Mucosa of gallbladder (tissue), 1 donor: ENCODE measurements around the gene POLR2E. TPM values are rescaled to one million over a fixed set of nuclear protein-coding genes. Genes with fewer than 3 reads are reported as not detected.
"Not testable (repeated sequence)": the region's sequence is repeated elsewhere in the genome, so short reads cannot be mapped to it uniquely, and the experiment has no call there.

Experiments
- DNase-seq: peaks from one replicate; pipeline ENCODE4 v3.0.0-alpha.2; 2020; ENCODE audit warnings: low spot score
- total RNA-seq: library from RNA; stranded (reverse); gene quantifications from one replicate; pipeline ENCODE4 v1.2.1, GENCODE V29; 2021
- donor health status: DM: no; HTN: no; CAD: no.

Gene POLR2E
- total RNA-seq, 1 donor from 2014 or later, result 137 TPM

DNA sequence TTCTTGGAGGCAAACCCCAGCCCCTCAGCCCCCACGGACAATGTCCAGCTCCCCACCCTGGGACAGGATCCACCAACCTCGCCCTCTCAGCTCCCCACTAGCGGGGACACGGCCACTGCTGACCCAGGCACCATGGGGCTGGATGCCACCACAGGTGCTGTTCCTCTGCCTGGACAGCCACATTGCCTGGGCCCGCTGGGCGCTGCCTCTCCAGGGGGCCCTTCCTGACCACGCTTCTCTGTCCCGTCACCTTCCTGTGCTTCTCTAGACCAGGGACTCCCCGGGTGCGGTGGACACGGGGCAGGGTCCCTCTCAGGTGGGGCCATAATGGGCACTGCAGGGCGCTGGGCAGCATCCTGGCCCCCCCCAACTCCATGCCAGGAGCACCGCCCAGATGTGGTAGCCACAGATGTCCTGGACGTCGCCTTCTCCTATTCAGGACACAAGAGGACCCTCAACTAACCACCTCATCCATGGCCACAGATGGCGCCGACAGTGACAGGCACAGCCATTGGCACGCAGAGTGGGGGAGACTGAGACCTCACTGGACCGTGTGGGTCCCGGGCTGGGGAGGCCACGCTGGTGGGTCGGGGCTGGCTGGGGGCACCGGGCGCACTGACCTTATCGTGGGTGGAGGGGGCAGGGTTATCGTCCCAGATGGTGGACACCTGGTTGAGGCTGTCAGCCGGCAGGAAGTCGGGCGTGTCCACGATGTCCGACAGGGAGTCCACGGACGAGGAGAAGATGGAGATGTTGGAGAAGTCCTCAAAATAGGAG lies 32.0 kb upstream of the POLR2E start:
- DNase-seq, result no peak

DNA sequence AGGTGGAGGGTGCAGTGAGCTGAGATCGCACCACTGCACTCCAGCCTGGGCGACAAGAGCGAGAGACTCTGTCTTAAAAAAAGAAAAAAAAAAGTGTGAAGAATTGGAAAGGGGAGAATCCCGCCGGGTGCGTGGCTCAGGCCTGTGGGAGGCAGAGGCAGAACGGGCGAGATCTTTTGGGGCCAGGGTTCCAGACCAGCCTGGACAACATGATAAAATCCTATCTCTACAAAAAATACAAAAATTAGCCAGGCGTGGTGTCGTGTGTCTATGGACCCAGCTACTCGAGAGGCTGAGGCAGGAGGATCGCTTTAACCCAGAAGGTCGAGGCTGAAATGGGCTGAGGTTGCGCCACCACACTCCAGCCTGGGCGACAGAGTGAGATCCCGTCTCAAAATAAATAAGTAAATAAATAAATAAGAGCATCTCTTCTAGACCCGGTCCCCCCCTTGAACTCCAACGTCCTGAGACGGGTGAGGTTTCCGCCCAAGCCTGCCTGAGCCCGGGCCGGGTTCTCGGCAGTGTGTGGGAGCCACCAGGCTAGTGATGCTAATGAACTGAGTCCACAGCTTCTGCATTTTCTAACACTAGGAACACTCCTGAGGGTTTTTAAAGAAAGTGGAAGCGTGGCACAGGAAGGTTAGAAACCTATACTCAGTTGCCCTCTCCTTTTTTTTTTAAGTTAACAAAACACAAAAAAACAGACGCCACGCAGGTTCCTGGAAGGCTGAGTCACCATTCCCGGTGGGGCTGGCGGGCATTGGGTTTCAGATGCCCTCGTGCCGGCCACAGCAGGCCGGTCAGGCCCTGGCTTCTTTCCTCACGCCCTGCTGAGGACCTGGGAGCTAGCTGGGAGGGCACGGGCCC lies 30.7 kb upstream of the POLR2E start:
- DNase-seq, result no peak

DNA sequence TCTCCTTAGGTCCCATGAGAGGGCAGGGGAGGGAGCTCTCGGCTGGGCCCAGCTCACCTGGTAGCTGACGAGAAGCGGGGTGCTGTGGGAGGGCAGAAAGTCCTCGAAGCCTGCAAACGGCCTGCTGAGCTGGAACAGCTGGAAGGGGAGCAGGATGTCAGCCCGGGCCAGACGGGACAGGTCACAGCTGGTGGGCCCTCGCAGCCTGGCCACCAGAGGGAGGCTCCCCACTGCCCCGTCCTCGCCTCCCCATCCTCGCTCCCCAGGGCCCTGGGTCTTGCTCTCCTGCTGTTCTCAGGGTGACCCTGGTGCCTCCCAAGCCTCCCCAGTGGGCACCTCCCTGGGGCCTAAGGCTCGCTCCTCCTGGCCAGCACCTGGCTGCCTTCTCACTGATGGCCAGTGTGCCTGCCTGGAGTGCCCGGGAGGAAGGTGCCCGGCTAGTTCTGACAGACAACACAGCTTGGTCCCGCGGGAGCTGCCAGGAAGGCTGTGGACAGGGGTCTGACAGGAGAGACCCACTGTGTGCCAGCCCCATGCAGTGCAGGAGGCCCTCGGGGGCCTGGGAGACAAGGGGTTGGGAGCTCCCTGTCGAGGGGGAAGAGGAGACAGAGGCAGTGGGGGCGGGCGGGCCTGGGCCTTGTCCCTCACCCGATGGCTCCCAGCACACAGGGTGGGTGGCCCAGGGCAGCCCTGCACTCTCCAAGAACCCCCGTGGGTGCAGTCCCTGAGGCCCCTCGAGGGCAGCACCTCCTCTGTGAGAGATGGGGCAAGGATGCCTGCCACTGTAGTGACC lies 28.9 kb upstream of the POLR2E start:
- no peak for DNase-seq

DNA sequence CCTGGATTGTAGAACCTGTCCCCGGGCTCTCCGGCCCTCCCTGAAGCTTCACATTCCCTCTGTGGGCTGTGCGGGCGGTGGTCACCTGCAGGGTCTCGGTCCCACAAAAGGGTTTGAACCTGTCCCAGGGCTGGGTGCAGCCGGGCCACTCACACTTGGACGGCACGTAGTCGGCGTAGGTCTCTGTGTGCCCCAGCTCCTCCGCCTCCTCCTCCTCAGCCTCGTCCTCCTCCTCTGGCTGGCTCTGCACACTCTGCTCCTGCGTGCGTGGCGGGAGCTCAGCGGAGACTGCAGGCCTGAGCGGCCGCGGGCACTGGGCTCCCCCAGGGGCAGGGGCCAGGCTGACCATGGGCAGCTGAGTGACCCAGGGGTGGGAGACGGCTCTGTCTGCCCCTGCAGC lies 28.2 kb upstream of the POLR2E start:
- DNase-seq, result no peak

DNA sequence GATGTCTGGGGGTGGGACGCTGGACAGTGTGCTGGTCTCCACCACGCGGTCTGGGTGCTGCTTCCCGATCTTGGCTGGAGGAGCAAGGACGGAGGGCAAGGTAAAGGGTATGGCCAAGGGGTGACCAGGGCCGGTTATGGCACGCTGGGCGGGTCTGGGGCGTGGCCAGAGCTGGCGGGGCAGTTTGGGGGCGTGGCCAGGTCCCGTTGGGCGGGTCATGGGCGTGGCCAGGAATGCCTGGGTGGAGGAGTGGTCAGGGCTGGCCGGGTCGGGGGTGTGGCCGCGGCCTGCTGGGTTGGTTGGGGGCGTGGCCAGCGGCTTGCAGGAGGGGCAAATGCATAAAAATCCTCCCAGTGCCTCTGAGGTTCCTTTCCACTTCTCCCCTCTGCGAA lies 27.8 kb upstream of the POLR2E start:
- no peak for DNase-seq

DNA sequence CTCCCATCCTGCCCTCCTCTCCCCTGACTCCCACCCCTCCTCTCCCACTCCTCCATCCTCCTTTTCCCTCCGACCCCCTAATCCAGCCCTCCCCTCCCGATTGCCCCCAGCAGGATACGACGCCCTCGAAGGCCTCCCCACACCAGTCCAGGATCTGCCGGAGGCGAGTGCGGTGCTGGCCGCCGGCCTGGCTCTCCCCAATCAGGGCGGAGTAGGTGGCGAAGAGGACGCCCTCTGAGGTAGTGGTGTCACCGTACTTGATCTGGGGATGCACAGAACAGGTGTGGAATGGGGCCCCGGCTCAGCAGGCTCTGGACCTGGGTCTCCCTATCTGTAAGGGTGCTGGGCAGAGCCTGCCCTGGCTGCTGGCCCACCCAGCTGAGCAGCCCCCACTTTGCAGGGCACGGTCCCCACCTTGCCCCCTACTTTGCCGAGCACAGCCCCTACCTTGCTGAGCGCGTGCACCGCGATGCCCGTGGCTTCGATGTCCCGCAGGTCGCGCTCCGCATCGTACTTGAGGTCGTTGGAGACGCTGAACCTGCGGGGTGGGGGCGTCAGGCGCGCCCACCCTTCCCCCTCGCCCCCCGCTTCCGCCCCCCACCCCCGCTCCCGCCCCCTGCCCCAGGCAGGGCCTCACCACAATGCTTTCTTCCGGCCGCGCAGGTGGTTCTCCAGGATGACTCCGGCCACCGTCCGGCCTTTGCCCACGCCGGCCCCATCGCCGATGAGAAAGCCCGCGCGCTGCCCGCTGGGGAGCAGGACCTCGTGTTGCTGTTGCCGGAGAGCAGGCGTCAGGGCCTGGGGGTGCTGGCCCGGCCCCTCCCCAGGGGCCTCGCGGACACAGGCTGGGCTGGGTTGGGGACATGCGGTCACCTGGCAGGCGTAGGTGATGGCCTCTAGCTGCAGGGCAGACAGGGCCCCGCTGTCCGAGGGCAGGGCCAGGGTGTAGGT lies 27.1 kb upstream of the POLR2E start:
- DNase-seq, result no peak

DNA sequence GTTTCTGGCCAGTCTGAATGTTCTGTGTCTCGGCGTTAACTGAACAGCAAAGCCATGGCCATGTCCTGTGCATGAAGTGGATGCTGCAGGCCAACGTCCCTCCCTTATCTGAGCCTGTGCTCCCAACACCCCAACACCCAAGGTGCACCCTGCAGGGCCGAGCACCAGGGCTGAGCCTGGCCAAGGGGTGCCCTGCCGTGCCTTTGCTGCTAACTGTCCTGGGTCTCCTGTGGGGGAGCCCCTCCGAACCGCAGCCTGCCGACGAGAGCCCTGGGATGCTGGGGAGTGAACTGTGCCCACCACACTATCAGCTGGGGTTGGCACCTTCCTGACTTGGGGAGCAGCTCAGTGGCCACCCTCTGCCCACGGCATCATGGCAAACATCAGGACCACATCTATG lies 26.2 kb upstream of the POLR2E start:
- DNase-seq, result no peak

DNA sequence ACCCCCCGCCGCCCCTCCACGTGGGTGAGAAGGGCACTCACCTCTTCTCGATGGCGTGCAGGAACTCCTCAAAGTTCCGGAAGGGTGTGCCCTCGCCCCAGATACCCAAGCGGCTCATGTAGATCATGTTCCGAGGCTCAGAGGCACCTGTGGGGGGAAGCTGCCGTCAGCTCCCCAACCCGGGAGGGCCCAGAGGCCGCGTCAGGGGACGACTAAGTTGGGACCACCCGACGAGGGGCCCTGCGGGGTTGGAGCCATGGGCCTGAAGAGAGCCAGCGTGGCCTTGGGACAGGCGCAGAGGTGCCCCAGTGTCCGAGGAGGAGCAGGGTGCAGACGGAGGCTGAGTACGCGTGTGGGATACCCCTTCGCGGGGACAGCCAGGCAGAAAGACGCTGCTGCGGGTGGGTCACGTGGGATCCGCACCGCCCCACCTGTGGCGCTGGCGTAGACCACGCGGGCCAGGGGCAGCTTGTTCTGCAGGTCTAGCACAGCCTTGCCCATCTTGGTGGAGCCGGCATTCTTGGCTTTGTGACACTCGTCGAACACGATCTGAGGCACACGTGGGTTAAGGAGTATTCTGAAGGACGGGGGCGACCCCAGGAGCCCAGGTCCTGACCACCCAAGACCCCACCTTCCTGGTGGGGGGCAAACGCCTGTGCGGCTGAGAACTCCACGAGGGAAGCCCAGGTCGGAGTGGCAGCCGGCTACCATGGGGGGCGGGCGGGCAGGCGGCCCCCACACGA lies 24.5 kb upstream of the POLR2E start:
- DNase-seq, result no peak

DNA sequence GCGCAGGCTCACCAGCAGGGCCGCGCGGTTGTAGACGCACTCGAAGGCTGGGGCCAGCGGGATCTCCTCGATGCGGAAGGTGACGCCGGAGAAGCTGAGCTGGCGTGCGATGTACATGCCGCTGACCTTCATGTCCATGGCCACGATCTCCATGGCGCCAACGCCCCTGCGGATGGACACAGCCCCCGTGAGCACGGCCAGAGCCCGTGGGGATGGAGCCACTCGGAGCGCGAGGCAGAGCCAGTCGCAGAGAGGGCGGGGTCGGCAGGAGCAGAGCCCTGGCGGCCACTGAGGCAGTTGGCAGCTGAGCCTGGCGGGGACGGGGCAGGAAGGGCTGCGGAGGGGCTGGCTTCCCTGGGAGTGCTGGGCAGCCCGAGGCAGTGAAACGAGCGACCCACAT lies 23.8 kb upstream of the POLR2E start:
- DNase-seq, result no peak

DNA sequence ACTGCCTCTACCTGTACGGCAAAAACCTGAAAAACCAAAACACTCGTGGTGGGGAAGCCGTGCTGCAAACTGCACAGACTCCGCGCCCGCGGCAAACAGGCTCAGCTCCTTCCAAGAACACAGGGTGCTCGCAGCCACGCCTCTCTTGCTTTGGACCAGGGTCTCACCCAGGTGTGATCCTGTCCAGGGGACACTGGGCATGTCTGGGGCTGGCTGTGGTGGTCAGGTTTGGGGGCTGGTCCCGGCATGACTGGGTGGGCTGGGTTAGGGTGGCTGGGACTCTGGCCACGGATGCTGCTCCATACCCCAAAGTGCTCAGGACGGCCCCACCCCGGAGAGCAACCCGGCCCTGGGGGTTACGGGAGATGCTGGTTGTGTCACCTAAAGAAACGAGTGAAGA lies 22.5 kb upstream of the POLR2E start:
- no peak for DNase-seq

DNA sequence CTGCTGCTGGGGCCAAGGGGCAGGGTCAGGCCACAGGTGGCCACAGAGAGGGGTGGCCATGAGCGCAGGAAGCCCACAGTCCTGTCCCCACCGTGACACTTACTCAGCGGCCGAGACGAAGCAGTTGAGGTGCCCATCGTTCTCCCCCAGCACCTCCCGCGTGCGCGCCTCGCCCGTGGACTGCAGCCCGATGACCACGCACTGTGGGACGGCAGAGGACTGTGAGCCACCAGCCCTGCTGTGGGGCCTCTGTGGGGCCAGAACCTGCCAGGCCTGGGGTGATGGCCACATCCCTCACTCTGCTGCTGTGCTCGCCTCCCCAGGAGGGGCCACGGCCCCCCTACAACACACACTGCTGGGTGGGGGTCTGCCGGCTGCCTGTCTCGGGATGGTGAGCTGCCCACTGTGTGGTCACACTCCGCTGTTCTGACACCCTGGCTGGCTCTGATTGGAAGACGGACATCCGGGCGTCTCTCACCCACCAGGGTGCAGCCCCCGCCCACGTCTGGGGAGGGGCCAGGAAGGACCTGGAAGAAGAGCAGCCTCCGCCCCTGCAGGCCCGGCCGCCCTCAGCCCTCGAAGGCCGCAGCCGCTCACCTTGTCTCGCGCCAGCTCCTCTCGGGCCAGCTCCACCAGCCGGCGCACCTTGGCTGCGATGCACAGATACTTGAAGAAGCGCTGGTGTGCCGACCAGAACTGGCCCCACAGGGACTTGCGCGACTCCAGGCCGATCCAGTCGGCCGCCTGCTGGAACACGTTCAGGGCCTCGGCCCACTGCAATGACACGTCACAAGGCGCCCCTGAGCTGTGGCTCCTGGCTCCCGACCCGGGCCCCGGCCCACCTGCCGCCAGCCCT lies 21.8 kb upstream of the POLR2E start:
- DNase-seq, result no peak

DNA sequence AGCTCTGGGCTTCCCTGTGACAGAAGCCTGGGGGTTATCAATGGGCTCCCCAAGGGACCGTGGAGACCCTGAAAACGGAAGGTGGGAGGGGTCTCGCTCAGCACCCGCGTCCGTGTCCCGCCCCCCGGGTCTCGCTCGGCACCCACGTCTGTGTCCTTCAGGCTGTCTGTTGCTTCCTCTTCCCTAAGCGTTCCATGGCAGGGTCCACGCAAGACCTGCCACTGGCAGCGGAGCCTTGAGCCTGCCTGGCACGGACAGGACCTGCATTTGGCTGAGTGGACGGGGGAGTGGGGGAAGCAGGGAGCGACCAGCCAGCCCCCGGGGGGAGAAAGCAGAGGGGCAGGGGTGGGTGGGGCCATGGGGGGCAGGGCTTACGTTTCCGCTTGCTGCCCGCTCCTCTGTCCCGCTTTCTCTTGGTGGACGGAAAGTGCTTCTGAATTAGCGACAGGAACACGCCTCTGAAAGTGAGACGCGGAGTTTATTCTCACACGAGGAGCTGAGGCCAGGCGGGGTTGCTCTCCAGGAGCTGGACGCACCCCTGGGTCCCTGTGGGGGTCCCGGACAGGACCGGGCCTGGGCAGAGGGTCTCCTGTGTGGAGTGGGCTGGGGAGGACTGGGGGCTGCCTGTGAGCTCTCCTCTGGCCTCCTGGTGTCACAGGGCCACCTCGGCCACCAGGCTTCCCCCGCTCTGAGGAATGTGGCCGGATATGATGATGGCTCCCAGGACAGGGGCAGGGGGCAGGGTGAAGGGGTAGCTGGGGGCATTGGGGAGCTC lies 20.7 kb upstream of the POLR2E start:
- DNase-seq, result no peak

DNA sequence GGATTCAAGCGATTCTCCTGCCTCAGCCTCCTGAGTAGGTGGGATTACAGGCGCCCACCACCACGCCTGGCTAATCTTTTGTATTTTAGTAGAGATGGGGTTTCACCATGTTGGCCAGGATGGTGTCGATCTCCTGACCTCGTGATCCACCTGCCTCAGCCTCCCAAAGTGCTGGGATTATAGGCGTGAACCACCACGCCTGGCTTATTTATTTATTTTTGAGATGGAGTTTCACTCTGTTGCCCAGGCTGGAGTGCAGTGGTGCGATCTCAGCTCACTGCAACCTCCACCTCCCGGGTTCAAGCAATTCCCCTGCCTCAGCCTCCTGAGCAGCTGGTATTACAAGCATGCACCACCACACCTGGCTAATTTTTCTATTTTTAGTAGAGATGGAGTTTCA lies 19.6 kb upstream of the POLR2E start:
- not testable (repeated sequence) for DNase-seq

DNA sequence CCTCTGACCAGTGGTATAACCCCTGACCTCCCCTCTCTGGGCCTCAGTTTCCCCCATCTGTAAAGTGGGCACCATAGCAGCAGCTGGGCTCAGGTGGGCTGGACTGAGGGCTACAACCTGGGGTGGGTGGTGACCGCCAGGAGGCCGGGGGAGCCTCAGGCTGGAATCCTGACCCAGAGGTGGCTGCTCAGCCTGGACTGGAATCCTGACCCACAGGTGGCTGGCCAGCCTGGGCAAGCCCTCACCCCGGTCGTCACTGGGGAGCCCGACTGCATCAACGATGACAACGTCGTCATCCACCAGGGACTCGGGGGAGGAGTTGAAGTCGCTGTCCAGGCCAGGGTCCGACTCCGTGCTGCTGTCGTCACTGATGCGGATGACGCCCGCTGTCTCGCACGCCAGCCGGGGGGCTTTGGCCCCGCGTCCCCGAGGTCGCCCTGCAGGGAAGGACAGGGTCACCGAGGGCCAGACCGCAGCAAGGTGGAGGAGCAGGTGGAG lies 18.9 kb upstream of the POLR2E start:
- no peak for DNase-seq

DNA sequence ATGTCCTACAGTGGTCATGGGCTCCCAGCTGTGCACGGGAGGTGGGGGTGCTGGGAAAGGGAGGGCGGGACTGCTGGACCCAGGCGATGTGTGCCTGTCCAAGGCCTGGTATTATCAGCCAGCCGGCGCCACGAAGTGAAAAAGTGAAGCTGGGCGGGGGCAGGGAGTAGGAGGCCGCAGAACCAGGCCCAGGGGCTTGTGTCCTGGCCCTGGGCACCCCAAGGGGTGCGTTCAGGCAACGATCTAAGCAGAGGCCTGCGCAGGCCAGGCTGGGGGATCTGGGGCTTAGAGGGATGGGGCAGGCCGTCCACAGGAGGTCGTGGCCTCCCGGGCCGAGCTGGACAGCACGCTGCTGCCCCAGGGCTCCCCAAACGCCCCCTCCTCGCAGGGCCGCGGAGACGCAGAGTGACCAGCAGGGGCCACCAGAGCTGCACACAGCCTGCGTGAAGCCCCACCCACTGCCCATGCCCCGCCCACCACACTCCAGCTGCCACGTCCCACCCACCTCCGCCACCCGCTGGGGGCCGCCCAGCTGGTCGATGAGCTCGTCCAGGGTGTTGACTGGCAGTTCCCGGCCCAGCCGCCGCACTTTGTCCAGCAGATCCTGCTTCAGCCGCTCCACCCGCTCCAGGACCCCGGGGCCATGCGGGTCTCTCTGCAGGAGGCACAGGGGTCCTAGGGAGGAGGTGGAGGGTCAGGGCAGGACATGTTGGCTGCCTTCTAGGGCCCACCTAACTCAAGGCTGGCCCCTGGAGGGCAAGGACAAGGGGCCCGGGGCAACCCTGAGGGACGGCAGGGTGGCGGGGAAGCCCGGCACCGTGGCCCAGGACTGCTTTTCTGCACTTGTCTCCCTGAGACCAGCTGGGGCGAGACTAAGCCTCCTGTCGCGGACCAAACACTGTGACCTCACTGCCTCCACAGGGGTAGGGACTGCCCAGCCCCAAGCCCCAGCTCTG lies 18.1 kb upstream of the POLR2E start:
- peak; percentile 96 for DNase-seq

DNA sequence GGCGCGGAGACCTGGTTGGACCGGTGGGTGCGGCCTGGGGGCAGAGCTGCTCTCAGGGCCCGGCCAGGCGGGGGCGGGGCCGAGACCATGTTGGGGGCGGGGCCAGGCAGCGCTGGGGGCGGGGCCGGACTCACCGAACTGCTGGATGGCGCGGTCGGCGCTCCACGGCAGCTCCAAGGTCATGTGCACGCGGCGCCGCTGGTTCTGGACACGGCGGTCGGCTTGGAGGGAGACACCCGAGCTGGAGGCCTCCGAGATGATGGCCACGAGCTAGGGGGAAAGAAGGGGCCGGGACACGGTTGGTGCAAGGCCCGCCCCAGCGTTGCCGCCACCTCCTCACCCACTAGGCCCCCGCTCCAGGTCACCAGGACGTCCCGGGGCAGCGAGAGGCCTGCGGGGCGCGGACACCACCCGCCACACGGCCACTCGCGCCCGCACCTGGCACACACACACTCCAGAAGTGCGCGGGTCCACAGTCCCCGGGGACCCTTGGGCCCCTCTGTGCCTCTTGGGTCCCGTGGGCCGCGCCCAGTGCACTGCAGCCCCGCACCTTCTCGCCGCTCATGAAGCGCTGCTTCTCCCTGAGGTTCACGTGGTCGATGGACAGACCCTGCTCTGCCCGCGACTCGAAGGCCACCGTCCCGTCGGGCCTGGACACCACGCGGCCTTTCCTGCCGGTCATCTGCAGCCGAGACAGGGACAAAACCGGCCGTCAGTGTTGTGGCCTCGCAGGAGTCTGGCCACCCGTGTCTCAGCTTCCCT lies 17.3 kb upstream of the POLR2E start:
- peak; percentile 90 for DNase-seq
